Natural killer cell (primary cell): ENCODE data around the gene COIL. TPM values are rescaled to one million over a fixed set of nuclear protein-coding genes. Genes with fewer than 3 reads are reported as not detected.
A peak's percentile ranks its signal among the peaks of the same experiment; 100 is the strongest.

ENCODE experiments used
- ATAC-seq, 3 donors: fragments of 150-1000 bp in 2 of 3; fragments of 200-7000 bp in 1 of 3; cut with Tn5 transposase; 1 replicate in 1 of 3; 2 replicates in 2 of 3; pipeline ENCODE4 v1.10.0; 2021; ENCODE audit warnings: mild to moderate bottlenecking in 2 of 3, moderate library complexity in 2 of 3
- DNase-seq, 2 donors: peaks; one replicate each; pipeline versions ENCODE4 v3.0.0 to v3.0.0-alpha.2; 2013 to 2021; ENCODE audit warnings: mixed read lengths in 1 of 2
- H3K27ac ChIP-seq: one replicate; pipeline ENCODE4 v1.5.1; 2013; ENCODE audit warnings: mild to moderate bottlenecking, low read length
- H3K27me3 ChIP-seq: one replicate; pipeline ENCODE4 v1.6.1; 2013; ENCODE audit warnings: low read length; ENCODE audit not compliant: control insufficient read depth, insufficient read depth
- H3K36me3 ChIP-seq: one replicate; pipeline ENCODE4 v1.6.1; 2013; ENCODE audit warnings: low read length; ENCODE audit not compliant: control insufficient read depth, insufficient read depth
- H3K4me1 ChIP-seq: one replicate; pipeline ENCODE4 v1.6.1; 2013; ENCODE audit warnings: low read length; ENCODE audit not compliant: control insufficient read depth, insufficient read depth
- H3K4me3 ChIP-seq: one replicate; pipeline ENCODE4 v1.5.1; 2013; ENCODE audit warnings: low read length
- H3K9me3 ChIP-seq: one replicate; pipeline ENCODE4 v1.6.1; 2013; ENCODE audit warnings: low read length; ENCODE audit not compliant: control insufficient read depth, insufficient read depth
- H3K27ac Mint-ChIP-seq, 2 donors: one replicate each; pipeline ENCODE4 v1.8.0; 2022; ENCODE audit warnings: mild to moderate bottlenecking in 2 of 2, mixed read lengths in 2 of 2, moderate library complexity in 1 of 2
- H3K27me3 Mint-ChIP-seq, 2 donors: one replicate each; pipeline ENCODE4 v1.8.0; 2022; ENCODE audit warnings: low read depth in 2 of 2, mixed read lengths in 2 of 2
- H3K36me3 Mint-ChIP-seq: one replicate; pipeline ENCODE4 v1.8.0; 2022; ENCODE audit warnings: mixed read lengths
- H3K4me1 Mint-ChIP-seq, 2 donors: one replicate each; pipeline ENCODE4 v1.8.0; 2022; ENCODE audit warnings: mixed read lengths in 2 of 2
- H3K4me3 Mint-ChIP-seq: one replicate; pipeline ENCODE4 v1.8.0; 2022; ENCODE audit warnings: mild to moderate bottlenecking, moderate library complexity, mixed read lengths
- H3K9me3 Mint-ChIP-seq, 2 donors: one replicate each; pipeline ENCODE4 v1.8.0; 2022; ENCODE audit warnings: mixed read lengths in 2 of 2
- CTCF ChIP-seq: fragments of 200-600 bp; IDR thresholded peaks from one replicate; pipeline ENCODE4 v1.8.0; 2022; ENCODE audit warnings: antibody characterized with exemption
- WGBS: methylation state at CpG from one replicate; pipeline ENCODE4 v1.1.7; 2013; ENCODE audit warnings: missing lambda C conversion rate; ENCODE audit not compliant: insufficient coverage; 5-methylcytosine and 5-hydroxymethylcytosine counted together
- intact Hi-C: fragments of 100-400 bp; cut with micrococcal nuclease; formaldehyde crosslinking; loops from one replicate; pipeline ENCODE4 v1.14.2; 2022
- total RNA-seq, 4 donors: library from RNA; stranded (reverse); fragments of 120-200 nt in 1 of 4; gene quantifications; one replicate each; pipeline versions ENCODE4 v1.2.3 to v1.2.4, GENCODE V29; 2013 to 2022

Gene COIL
- total RNA-seq, 3 donors from 2014 or later (not counting 1 experiment from before 2014, with no cell fraction given): 18.6 to 23.8 (median 20.6) TPM

GRCh38 chr17:56910509-56911235, 50.2 kb downstream of the COIL start:
- Histone ChIP-seq H3K36me3 (peaks cover 15% of the 10 kb centered on the region), H3K27ac (peak overlapping the region; percentile 12), H3K9me3 (no peaks in the 10 kb centered on the region), H3K27me3 (no peaks in the 10 kb centered on the region), H3K4me3 (no peak overlapping the region), H3K4me1 (peaks cover 63% of the 10 kb centered on the region)
- ATAC-seq (no peak), DNase-seq (no peak)
- TF ChIP-seq CTCF: no peak
- peak overlapping the region; percentile 52 for H3K4me3 Mint-ChIP-seq
- 76% methylated on average over 7 of the region's 7 CpGs for WGBS
- no peaks in the 10 kb centered on the region for H3K36me3 Mint-ChIP-seq
- peak overlapping the region; percentile 53 to 73 for H3K27ac Mint-ChIP-seq
- H3K9me3 Mint-ChIP-seq: no peaks in the 10 kb centered on the region
- intact Hi-C loops: no loop called here
- H3K4me1 Mint-ChIP-seq: peaks cover 57 to 73% of the 10 kb centered on the region in 2 donors
- no peaks in the 10 kb centered on the region for H3K27me3 Mint-ChIP-seq

- no peaks in the 10 kb centered on the region for H3K9me3 Mint-ChIP-seq
- peak overlapping the region; percentile 53 to 73 for H3K27ac Mint-ChIP-seq
- peaks cover 20% of the 10 kb centered on the region for H3K36me3 ChIP-seq
- H3K27me3 ChIP-seq: no peaks in the 10 kb centered on the region
- peaks cover 53 to 67% of the 10 kb centered on the region in 2 donors for H3K4me1 Mint-ChIP-seq
- H3K4me1 ChIP-seq: peaks cover 58% of the 10 kb centered on the region
- no peak overlapping the region for H3K4me3 ChIP-seq
- H3K4me3 Mint-ChIP-seq: peak overlapping the region; percentile 52
- no peak for TF ChIP-seq CTCF
- no peaks in the 10 kb centered on the region for H3K27me3 Mint-ChIP-seq
- intact Hi-C loops: no loop called here
- DNase-seq (no peak), ATAC-seq (no peak)
- 94% methylated on average over 6 of the region's 6 CpGs for WGBS
- peak overlapping the region; percentile 12 for H3K27ac ChIP-seq
- H3K9me3 ChIP-seq: no peaks in the 10 kb centered on the region
- peaks cover 2% of the 10 kb centered on the region for H3K36me3 Mint-ChIP-seq
Observed at GRCh38 chr17:56909742-56910508, 50.9 kb downstream of the COIL start.

GRCh38 chr17:56908001-56908542, 52.8 kb downstream of the COIL start:
- ATAC-seq (peak; percentile 94 to 96 (median 96)), DNase-seq (peak; percentile 46 to 48)
- Mint-ChIP-seq H3K27me3 (no peaks in the 10 kb centered on the region), H3K4me3 (peak overlapping the region; percentile 38), H3K4me1 (peaks cover 52 to 65% of the 10 kb centered on the region in 2 donors), H3K36me3 (peaks cover 14% of the 10 kb centered on the region), H3K27ac (peak overlapping the region; percentile 64 to 85), H3K9me3 (no peaks in the 10 kb centered on the region)
- no peaks in the 10 kb centered on the region for H3K27me3 ChIP-seq
- H3K4me3 ChIP-seq: no peak overlapping the region
- H3K4me1 ChIP-seq: peaks cover 46% of the 10 kb centered on the region
- peaks cover 37% of the 10 kb centered on the region for H3K36me3 ChIP-seq
- H3K9me3 ChIP-seq: no peaks in the 10 kb centered on the region
- TF ChIP-seq CTCF: no peak
- 10% methylated on average over 9 of the region's 9 CpGs for WGBS
- H3K27ac ChIP-seq: peak overlapping the region; percentile 20
- intact Hi-C loops: no loop called here
